Memory B cell (primary cell): ENCODE data around the gene CAGE1.
A peak's percentile ranks its signal among the peaks of the same experiment; 100 is the strongest.

Experiments used
- ATAC-seq: fragments of 150-1000 bp; cut with Tn5 transposase; 2 replicates; pipeline ENCODE4 v1.10.0; 2021; ENCODE audit warnings: low read depth, mild to moderate bottlenecking, moderate library complexity
- DNase-seq, 2 donors: peaks; one replicate each; pipeline ENCODE4 v3.0.0; 2022; ENCODE audit warnings: low spot score in 2 of 2
- H3K27ac Mint-ChIP-seq: one replicate; pipeline ENCODE4 v1.8.0; 2022; ENCODE audit warnings: mild to moderate bottlenecking, moderate library complexity, mixed read lengths
- H3K27me3 Mint-ChIP-seq: one replicate; pipeline ENCODE4 v1.8.0; 2022; ENCODE audit warnings: mixed read lengths
- H3K36me3 Mint-ChIP-seq: one replicate; pipeline ENCODE4 v1.8.0; 2022; ENCODE audit warnings: mild to moderate bottlenecking, mixed read lengths
- H3K4me1 Mint-ChIP-seq: one replicate; pipeline ENCODE4 v1.8.0; 2022; ENCODE audit warnings: mixed read lengths
- H3K4me3 Mint-ChIP-seq: one replicate; pipeline ENCODE4 v1.8.0; 2022; ENCODE audit warnings: mild to moderate bottlenecking, moderate library complexity, mixed read lengths
- H3K9me3 Mint-ChIP-seq: one replicate; pipeline ENCODE4 v1.8.0; 2022; ENCODE audit warnings: mixed read lengths

Gene CAGE1

GRCh38 chr6:7296602-7297001 is 92.9 kb downstream of the CAGE1 start:
- Mint-ChIP-seq H3K9me3 (no peaks in the 10 kb centered on the region), H3K4me1 (peaks cover 6% of the 10 kb centered on the region), H3K4me3 (no peak overlapping the region), H3K27ac (no peak overlapping the region), H3K36me3 (peaks cover 35% of the 10 kb centered on the region), H3K27me3 (no peaks in the 10 kb centered on the region)
- no peak for ATAC-seq
- no peak for DNase-seq

DNA sequence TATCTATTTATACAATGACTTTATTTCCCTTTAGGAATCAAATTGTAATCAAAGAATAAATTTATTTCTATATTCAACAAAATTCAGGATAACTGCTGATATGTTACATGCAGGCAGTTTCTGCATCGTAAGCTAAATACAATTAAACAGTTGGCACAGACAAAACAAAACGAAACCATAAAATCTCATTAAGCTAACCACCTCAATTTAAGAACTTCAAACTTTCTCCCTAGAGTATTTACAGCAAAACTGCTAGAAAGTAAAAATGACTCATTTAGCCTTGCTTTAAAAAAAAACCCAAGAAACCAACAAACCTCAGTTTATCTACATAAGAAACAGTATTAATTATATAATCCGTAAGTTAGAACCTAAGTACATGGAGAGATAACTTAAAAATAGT is 93.6 kb downstream of the CAGE1 start:
- H3K36me3 Mint-ChIP-seq, result peaks cover 29% of the 10 kb centered on the region
- H3K27ac Mint-ChIP-seq, result no peak overlapping the region

GRCh38 chr6:7292596-7293255 is 96.8 kb downstream of the CAGE1 start:
- no peak for DNase-seq
- ATAC-seq, result no peak
- H3K4me1 Mint-ChIP-seq, result peaks cover 3% of the 10 kb centered on the region
- H3K36me3 Mint-ChIP-seq, result peaks cover 21% of the 10 kb centered on the region
- H3K27ac Mint-ChIP-seq, result no peak overlapping the region
- no peaks in the 10 kb centered on the region for H3K27me3 Mint-ChIP-seq
- H3K4me3 Mint-ChIP-seq, result no peak overlapping the region
- H3K9me3 Mint-ChIP-seq, result no peaks in the 10 kb centered on the region

More for the DNA sequence above, 93.6 kb downstream of the CAGE1 start:
- Mint-ChIP-seq H3K9me3 (no peaks in the 10 kb centered on the region), H3K27me3 (no peaks in the 10 kb centered on the region), H3K4me1 (peaks cover 5% of the 10 kb centered on the region), H3K4me3 (no peak overlapping the region)
- DNase-seq (no peak), ATAC-seq (no peak)

GRCh38 chr6:7290079-7290478 is 99.5 kb downstream of the CAGE1 start:
- Mint-ChIP-seq H3K9me3 (no peaks in the 10 kb centered on the region), H3K4me3 (no peak overlapping the region), H3K4me1 (no peaks in the 10 kb centered on the region), H3K27me3 (no peaks in the 10 kb centered on the region), H3K36me3 (peaks cover 23% of the 10 kb centered on the region), H3K27ac (peak overlapping the region; percentile 55)
- no peak for DNase-seq
- no peak for ATAC-seq

GRCh38 chr6:7285416-7285815 is 104.1 kb downstream of the CAGE1 start:
- Mint-ChIP-seq H3K9me3 (no peaks in the 10 kb centered on the region), H3K4me3 (no peak overlapping the region), H3K27me3 (no peaks in the 10 kb centered on the region), H3K36me3 (peaks cover 10% of the 10 kb centered on the region), H3K4me1 (peaks cover 10% of the 10 kb centered on the region), H3K27ac (peak overlapping the region; percentile 10)
- ATAC-seq (no peak), DNase-seq (no peak)

DNA sequence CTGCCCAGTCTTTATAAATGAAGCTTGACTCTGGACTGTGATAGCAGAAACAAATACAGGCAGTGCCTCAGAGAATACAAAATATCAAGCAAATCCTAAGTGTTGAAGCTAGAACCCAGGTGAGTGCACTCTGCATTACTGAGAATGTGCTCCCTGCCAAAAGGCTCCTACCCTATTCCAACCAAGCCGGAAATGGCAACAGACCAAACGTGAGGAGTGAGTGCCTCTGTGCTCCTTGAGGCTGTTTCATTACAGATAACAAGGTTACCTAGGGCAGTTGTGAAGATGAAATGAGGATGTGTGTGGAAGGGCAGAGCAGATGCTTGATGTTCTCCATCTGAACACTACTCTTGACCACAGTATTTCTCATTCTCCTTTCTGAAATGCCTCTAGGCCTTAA is 105.9 kb downstream of the CAGE1 start:
- Mint-ChIP-seq H3K9me3 (no peaks in the 10 kb centered on the region), H3K27ac (peak overlapping the region; percentile 58), H3K4me1 (peaks cover 13% of the 10 kb centered on the region), H3K4me3 (no peak overlapping the region), H3K27me3 (no peaks in the 10 kb centered on the region), H3K36me3 (peaks cover 5% of the 10 kb centered on the region)
- ATAC-seq (no peak), DNase-seq (no peak)

GRCh38 chr6:7282097-7282906 is 107.2 kb downstream of the CAGE1 start:
- Mint-ChIP-seq H3K27ac (peak overlapping the region; percentile 73), H3K4me3 (no peak overlapping the region), H3K4me1 (peaks cover 26% of the 10 kb centered on the region), H3K27me3 (no peaks in the 10 kb centered on the region), H3K9me3 (peaks cover 1% of the 10 kb centered on the region), H3K36me3 (peaks cover 5% of the 10 kb centered on the region)
- no peak for DNase-seq
- ATAC-seq, result no peak
